HG03196 (cell line): ENCODE data around the gene DYNLRB1.

ENCODE experiments used
- ATAC-seq: cut with Tn5 transposase; IDR thresholded peaks from one replicate; pipeline ENCODE4 v1.9.1; 2021; ENCODE audit not compliant: unreplicated experiment

DYNLRB1 gene

DNA sequence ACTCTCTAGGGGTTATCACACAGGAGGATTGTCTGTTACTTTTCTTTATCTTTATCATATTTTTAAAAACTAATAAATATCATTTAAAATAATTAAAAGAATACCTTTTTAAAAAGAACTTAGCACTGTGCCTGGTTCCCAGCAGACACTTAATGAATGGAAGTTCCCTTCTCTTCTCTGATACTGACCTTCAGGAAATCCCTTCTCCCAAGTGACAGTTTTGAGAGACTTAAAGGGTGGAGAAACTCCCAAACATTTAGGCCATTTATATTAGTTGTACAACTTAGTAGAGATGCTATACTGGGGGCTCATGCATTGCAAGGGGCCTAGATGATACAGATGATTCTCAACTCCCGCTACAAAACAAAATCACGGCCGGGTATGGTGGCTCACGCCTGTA is 60.8 kb downstream of the DYNLRB1 start:
- ATAC-seq, result no peak

- ATAC-seq, result no peak
These were observed 61.8 kb downstream of the DYNLRB1 start for GRCh38 chr20:34578025-34578424.

- ATAC-seq, result no peak
These were observed 62.3 kb downstream of the DYNLRB1 start for GRCh38 chr20:34578521-34578920.

- no peak for ATAC-seq
These were observed 63.2 kb downstream of the DYNLRB1 start for GRCh38 chr20:34579191-34579978.

- ATAC-seq, result no peak
These were observed 64.0 kb downstream of the DYNLRB1 start for GRCh38 chr20:34579979-34580940.

GRCh38 chr20:34581341-34582184 is 65.3 kb downstream of the DYNLRB1 start:
- no peak for ATAC-seq

- no peak for ATAC-seq
These were observed 66.0 kb downstream of the DYNLRB1 start for GRCh38 chr20:34582221-34582620.

GRCh38 chr20:34582911-34583310 is 66.7 kb downstream of the DYNLRB1 start:
- ATAC-seq, result no peak

- no peak for ATAC-seq
These were observed 67.3 kb downstream of the DYNLRB1 start for GRCh38 chr20:34583544-34583943.

- no peak for ATAC-seq
These were observed 68.8 kb downstream of the DYNLRB1 start for GRCh38 chr20:34585019-34585418.

DNA sequence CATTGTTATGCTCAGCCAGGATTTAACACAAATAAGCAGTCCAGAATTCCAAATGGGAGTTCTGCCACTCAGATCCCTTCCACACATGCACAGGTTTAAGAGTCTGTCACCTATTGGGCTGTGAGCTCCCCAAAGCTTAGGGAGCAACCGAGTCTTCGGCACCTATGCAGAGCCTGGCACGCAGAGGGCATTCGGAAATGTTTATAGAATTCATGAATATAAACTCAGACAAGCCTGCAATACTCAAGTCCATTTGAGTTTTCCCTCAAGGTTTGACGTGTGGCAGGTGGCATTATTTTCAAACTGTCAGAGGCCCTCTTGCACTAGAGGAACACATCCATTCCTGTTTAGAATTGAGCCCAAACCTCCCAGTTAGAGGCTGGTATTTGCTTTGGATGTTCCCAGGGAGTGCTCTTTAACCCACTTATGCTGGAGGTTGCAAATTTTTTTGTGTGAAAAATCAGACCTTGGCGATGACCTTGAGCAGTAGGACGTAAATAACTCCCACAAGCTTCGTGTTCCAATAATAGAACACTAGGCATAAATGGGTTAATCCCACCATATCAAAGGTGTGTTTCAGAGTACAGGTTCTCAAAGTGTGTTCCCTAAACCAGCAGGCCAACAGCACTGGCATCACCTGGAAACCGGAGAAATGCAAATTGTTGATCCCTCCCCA is 70.4 kb downstream of the DYNLRB1 start:
- no peak for ATAC-seq
